Measurements from ENCODE around the gene RAB31. TPM values are rescaled to one million over a fixed set of nuclear protein-coding genes. Genes with fewer than 3 reads are reported as not detected.
A peak's percentile ranks its signal among the peaks of the same experiment; 100 is the strongest.
"Not testable (repeated sequence)": the region's sequence is repeated elsewhere in the genome, so short reads cannot be mapped to it uniquely, and the experiment has no call there.

RAB31 gene
- polyA plus RNA-seq, 1 donor = 29.4 TPM

DNA sequence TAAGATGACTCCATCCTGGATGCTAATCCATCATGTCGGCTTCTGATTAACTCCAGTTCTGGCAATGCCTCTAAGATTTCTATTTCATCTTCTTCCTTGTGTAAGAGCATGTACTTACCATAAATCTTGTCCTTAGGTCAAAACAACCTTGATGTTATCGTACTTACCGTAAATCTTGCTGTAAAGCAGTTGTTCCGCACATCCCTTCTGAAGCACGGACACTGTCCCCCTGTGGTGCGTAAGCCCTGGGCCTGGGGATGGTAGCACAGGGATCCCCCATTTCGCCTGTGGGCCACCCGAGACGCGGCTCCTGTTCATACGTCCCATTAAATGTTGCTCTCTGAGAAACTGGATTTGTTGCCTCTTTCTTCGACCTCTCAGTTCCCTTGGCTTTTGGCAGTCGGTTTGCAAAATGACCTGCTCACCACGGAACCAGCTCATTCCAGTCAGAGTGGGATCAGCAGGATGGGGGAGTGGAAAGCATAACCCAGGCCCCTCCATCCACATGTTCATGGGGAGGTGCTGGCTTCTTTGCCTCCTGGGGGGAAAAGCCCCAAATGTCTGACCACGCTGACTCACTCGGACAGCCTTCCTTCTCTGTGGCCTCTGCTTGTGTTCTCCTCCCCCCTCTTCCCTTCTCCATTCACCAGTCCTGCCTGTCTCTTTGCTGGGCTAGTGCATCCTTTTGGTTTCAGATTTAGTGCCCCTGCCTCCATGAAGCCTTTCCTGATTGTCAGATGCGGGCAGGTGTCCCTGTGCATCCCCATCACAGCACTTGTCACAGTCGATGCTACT is 49.9 kb downstream of the RAB31 start:
- no peak for DNase-seq

DNA sequence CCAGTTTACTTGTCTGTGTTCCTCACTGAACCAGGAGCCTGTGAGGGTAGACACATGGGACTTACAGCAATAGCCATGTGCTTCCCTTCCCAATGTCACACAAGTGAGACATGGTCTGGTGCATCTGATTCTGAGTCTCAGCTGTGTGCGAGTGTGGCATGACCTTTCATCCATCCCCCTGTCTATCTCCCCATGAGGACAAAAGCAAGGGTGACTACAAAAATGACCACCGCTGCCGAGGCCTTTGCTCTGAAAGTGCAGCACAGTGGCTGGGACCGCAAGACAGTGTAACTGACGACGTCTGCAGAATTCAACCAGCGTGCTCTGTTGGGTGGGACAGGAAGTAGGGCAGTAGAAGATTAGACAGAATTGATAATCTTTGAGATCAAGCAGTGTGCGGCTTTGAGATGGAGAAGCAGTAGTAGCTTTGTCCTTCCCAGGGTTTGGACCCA is 50.5 kb downstream of the RAB31 start:
- no peak for DNase-seq

DNA sequence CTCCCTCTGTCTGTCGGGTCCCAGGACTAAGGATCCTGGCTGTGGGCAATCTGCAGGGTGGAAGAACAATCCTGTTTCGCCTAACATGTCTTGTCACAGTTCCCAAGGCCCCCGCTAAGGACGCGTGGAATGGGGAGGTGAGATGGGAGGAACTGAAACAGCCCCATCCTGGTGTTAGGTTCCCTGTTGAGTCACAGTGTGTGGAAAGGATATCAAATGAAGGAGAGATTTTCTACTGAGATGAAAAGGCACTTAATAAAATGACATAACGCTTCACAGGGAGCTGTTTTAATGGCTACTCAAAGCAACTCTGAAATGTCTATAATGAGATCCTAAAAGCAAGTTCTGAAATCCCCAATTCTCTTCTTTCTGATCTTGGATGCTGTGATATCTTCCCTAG is 52.5 kb downstream of the RAB31 start:
- DNase-seq = no peak

DNA sequence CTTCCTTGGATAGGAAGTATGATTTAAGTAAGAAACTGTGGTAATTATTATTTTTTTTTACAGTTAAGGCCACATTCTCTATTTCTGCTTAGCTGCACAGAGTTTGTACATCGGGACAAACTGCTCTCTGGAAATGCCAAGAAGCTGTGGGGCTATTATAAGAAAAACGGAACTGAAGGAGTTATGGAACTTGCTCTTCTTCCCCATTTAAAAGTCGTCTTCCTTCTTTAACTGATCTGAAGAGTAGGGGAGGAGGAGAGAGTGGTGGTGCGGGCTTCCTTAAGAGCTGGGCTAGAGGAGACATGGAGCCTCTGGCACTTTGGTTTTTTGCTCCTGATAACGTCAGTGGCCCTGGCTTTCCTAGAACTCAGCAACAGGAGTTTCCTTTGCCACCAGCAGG is 54.4 kb downstream of the RAB31 start:
- DNase-seq = no peak

DNA sequence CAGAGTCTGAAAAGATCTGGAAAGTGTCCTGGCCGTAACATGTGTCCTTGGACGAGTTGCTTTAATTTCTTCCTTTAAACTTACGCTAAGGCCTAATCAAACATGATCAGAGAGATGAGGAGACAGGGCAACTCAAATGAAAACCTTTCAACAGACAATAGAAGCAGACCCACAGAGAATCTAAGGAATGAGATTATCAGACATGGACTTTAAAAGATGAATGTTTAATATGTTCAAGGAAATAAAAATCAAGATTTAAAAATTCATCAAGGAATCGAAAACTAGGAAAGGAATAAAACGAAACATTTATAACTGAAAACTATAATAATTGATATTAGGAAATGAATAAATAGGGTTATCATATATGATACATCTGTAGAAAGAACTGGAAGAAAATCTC is 55.1 kb downstream of the RAB31 start:
- DNase-seq = no peak

DNA sequence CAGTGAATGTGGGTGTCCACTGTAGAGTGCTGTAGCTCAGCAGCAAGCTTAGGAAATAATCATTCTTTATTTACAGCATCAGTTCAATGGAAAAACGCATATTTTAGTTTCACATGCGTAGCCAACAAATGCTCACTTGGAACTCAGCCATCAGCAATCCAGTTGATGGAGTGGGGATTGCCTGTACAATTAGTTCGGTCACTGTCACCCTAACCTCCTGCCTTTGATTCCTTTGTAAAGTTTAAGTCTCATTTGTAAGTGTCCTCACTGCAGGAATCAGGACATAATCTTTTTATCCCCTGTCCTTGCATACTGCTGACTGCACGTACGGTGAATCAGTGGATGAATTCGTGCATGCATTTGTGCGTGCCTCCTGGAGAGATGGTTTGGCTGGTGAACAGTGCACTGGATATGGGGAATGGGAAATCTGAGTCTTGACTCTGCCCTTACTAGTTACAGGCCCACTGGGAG is 55.9 kb downstream of the RAB31 start:
- DNase-seq = no peak

DNA sequence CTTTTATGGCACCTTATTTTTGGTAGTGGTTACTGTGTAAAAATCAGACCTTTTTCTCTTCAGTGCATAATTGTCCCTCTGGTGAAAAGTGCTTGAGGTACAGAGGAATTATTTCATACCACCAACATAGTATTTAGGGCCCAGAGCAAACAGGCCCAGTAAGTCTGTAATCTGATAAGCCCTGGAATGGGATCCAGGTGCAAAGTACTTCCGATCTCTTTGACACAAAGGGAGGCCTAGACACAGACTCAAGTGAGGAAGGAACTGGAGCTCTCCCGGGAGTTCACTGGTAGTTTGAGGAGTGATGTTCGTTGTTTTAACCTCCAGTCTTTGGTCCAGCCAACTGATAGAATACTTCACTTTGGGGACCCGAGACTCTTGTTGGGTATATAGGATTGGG is 57.4 kb downstream of the RAB31 start:
- DNase-seq = no peak

DNA sequence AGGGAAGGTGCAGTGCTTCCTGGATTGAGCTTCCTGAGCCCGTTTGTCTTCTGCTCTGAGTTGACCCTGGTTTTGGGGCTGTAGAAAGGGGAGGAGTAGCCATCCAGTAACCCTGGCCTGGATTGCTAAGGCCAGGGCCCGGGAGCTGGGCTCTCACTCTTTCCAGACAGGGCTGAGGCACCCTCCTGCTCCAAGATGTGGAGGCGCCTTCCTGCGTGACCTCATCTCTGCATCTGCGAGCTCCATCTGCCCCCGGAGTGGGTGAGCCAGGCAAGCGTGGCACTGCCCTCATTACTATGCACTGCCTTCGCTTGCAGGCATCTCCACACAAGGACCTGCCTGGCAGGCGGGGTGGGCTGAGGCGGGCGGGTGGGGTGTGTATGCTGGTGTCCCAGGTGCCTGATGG is 58.0 kb downstream of the RAB31 start:
- no peak for DNase-seq

DNA sequence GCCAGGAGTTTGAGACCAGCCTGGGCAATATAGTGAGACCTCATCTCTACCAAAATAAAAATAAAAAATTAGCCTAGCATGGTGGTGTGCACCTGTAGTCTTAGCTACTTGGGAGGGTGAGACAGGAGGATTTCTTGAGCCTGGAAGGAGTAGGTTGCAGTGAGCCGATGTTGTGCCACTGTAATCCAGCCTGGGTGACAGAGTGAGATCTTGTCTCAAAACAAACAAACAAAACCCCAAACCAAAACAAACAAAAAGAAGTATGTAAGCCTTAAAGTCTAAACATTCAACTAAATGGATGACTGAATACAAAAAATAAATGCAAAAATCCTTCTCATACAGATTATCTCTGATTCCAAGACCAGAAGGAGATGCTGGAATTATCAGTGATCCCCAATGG is 58.6 kb downstream of the RAB31 start:
- no peak for DNase-seq

DNA sequence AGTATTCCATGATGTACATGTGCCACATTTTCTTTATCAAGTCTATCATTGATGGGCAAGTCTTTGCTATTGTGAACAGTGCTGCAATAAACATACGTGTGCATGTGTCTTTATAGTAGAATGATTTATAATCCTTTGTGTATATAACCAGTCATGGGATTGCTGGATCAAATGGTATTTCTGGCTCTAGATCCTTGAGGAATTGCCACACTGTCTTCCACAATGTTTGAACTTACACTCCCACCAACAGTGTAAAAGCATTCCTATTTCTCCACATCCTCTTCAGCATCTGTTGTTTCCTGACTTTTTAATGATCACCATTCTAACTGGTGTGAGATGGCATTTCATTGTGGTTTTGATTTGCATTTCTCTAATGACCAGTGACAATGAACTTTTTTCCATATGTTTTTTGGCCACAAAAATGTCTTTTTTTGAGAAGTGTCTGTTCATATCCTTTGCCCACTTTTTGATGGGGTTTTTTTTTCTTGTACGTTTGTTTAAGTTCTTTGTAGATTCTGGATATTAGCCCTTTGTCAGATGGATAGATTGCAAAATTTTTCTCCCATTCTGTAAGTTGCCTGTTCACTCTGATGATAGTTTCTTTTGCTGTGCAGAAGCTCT is 60.1 kb downstream of the RAB31 start:
- not testable (repeated sequence) for DNase-seq

DNA sequence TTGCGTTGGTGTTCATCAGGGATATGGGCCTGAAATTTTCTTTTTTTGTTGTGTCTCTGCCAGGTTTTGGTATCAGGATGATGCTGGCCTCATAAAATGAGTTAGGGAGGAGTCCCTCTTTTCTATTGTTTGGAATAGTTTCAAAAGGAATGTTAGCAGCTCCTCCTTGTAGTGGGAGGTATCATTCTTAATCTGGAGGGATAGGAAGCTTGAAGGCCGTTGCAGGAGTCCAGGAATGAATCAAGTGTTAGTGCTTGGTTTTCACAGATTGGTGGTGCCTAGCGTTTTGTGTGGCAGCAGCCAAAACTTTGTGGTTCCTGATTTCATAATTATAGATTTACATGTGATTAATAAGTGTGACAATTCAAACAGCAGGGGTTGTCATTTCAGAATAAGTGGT is 62.0 kb downstream of the RAB31 start:
- DNase-seq = not testable (repeated sequence)

DNA sequence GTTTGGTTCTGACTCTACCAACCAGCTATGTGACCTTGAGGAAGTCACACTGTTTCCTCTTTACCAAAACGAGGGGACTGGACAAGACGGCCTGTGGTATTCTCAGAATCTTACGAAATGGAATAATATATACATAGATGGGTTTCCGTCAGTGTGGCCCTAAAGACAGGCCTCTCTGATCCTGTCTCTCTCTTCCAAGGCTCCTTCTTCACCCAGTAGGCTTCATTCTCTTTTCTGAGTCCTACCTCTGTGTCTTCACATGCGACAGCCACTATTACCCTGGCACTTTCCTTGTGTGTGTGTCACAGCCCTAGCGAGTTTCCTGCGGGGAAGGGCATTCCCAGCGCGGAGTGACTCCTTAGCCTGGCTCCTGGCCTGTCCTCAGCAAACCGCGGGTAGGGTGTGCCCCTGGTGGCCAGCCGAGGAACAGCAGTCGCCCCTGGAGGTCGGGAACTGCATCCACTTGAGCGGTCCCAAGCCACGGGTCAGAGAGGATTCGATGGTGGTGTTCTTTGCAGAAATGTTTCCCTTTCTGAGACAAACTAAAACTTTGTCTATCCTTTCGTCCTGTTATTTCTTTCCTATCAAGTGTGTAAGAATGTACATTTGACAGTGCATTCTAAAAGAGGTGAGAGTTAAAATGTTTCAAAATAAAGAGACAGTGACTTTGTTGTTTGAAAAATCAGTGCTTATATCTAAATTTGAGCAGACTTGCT is 63.3 kb downstream of the RAB31 start:
- peak; percentile 61 for DNase-seq

DNA sequence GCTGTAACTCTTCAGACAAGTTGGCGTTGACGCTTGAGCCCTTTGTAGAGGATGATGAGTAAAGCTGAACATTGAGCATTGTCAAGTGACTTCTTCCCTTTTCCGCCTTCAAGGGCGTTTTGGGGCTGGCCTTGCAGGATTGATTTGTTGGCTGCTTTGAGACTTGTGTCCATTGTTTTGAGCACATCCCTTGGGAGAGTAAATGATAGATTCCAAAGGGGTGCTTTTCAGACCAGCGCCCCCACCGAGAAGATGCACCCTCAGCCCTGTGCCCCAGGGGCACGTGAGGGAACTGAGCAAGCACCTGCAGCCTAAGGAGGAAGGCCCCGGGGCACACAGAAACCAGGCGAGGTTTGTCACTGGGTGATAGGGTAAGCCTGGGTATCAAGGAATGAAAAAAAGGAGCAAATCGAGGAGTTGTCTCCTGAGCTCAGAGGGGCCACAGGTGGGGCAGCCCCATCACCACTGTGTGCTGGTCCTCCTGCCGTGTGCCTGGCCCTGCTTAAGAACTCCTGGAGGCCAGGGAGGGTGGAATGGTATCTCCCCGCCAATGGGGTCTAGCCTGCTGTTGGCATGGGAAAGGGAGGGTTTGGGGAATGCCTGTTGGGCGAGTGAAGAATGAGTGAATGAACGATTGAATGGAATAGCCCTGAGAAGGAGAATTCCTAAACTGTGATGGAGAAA is 64.0 kb downstream of the RAB31 start:
- no peak for DNase-seq

DNA sequence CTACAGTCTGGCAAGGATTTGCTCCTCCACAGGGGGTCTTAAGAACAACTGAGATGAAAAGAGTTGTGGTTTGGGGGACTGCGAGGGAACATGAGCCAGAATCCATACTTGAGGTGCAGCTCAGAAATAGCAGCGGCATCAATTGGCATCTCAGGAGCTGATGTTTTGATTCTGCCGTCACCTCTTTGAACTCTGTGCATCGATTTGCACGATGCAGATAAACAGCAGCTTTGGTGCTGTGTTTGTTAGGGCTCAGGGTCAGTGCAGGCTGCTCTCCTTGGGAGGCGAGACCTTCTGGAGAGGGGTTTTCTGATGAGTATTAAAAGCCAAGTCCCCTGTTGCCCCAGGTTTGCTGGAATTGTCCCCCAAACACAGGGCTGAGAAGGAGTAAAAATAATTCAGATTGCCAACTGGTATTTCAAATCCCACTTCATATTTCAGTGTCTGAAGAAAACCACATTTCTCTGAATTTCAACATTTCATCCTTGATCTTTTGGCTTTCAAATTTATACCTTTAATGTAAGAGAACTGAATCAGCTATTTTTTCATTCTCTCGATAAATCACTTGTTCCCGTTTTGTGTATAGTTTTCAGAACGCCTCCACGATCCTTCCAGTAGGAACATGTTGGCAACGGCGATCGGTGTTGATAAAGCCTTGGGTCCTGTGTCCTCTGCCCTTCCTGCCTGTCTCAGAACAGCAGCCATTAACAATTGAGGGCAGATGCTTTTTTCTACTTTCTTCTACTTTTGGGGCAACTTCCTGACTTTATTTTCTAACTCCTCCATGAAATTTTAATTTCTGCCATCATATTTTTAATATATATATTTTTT is 65.0 kb downstream of the RAB31 start:
- no peak for DNase-seq

DNA sequence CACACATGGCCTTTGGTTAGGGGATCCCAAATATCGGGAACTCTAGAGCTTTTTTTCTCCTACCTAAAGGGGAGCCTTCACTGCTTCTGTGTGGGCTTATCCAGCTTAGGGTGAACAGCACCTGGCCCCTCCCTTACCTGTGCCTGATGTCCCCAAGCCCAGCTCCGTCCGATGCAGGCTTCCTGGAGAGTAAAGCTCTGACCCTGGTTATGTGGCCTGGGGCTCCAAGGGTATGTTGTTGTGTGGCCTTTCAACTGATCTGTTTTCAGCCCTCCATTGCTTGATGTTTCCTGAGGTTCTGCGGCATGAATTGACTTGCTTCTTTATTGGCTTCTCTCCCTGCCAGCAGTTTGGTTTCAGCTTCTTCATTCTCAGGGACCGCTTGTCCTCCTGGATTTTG is 66.0 kb downstream of the RAB31 start:
- DNase-seq = no peak

DNA sequence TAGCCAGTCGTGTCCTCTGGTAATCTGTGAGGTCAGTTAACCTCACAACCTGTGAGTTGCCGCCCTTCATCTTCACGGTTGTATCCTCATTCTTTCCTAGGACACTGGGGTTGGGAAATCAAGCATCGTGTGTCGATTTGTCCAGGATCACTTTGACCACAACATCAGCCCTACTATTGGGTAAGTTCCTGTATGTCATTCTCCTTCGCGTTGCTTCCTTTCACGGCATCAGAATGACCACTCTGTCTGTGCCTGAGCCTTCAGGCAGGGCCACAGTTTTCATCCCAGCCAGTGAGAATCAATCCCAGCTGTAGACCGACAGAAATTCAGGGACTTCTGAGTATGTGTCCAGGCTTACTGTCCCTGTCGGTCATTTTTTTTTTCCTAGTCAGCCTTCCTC is 67.1 kb downstream of the RAB31 start:
- DNase-seq = no peak

DNA sequence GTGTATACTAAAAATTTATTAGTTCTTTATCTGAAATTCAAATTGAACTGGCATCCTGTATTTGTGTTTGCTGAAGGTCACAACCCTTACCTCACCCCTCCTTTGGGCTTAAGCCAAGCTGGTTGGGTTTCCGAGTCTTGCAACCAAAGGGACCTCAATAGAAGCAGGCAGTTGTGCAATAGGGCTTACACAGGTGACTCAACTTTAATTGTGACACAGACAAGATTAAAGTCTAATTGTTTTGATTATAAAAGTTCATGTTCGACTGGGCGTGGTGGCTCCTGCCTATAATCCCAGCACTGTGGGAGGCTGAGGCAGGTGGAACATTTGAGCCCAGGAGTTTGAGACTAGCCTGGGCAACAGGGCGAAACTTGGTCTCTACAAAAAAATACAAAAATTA is 71.5 kb downstream of the RAB31 start:
- no peak for DNase-seq

DNA sequence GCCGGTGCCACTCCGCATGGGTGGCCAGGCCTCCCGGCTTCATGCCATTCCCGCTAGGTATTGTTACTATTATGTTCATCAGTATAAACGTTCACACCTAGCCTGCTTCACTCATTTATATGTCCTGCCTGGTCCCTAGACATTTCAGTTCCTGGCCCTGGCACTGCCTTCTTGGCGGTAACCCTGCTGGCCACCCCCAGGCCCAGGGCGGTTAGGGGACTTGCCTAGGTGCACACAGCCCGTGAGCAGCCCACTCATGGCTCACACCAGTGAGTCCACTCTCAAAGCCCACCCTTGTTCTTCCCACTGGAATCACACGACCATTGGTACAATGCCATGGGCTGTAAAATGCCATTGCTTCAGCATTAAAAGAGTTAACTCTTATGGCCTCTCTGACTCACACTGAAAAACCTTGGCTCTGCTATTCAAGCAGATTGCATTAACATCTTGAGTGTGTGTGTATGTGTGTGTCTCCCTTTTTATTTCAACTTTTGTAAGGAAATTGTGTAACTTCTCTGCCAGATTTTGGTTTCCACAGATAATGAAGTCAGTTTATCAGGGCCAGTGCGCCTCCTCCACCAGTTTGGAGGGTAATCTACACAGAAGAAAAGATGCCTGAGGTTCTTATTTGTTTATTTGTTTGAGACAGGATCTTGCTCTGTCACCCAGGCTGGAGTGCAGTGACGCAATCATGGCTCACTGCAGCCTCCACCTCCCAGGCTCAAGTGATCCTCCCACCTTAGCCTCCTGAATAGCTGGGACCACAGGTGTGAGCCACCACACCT is 74.2 kb downstream of the RAB31 start:
- no peak for DNase-seq

DNA sequence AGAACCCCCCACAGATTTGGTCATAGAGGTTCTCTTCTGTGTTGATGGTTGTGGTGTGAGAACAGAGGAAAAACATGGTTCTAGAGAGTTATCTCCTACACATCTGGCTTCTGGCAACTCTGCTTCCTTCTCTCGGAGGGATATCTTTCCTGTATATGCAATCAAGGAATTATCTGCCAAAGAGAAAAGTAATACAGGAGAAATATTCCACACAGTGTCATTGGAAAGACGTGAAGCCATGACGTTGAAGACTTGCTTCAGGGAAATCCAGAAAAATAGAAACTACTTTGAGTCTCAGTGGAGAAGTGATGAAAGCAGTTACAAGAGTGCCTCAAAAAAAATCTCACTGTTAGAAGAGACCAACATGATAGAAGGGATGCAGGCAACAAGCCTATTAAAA is 78.5 kb downstream of the RAB31 start:
- DNase-seq = no peak

DNA sequence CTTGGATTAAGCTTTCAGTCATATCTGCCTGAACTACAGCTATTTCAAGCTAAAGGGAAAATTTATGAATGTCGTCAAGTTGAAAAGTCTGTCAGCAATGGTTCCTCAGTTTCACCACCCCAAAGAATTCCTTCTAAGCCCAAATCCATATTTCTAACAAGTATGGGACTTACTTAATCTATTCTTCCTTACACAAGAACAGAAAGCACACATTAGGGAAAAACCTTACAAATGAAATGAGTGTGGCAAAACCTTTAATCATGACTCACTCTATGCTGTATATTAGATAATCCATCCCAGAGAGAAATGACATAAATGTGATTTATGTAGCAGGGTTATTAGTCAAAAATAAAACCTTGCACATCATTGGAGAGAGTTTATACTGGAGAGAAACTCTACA is 78.9 kb downstream of the RAB31 start:
- DNase-seq = no peak

DNA sequence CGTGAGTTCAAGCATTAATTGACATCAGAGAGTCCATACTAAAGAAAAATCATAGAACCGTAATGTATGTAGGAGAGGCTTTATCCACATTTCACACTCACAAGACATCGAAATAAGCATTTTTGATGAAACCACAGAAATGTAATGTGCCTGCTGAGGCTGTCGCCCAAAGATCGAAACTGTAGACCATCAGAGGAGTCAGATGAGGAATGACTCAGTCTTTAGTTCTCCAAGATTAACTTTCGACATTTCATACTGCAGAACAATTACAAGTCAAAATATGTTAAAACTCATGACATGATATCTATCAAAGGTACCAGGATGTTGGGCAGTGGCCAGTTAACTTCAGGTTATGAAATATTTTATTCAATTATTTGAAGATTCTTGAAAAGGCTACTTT is 79.6 kb downstream of the RAB31 start:
- DNase-seq = no peak
